HepG2 (cell line): ENCODE results near the gene NLRP12. TPM values are rescaled to one million over a fixed set of nuclear protein-coding genes. Genes with fewer than 3 reads are reported as not detected.
A peak's percentile ranks its signal among the peaks of the same experiment; 100 is the strongest.

Experiments
- AGO1 ChIP-seq: fragments of 200-400 bp; formaldehyde crosslinking; IDR thresholded peaks from 2 replicates; pipeline ENCODE4 v1.6.1; 2017; ENCODE audit warnings: mild to moderate bottlenecking, low read depth, low read length, moderate library complexity; ENCODE audit not compliant: poor library complexity, severe bottlenecking
- BRCA1 ChIP-seq: sonication (generic); formaldehyde crosslinking; IDR thresholded peaks from 2 replicates; pipeline ENCODE4 v1.4.0; 2020; ENCODE audit warnings: missing genetic modification reagents
- FOXK2 ChIP-seq: fragments of 450-650 bp; IDR thresholded peaks from 2 replicates; pipeline ENCODE4 v1.6.1; 2016
- KIAA2018 ChIP-seq: sonication (generic); formaldehyde crosslinking; IDR thresholded peaks from 2 replicates; pipeline ENCODE4 v1.5.0; 2020; ENCODE audit warnings: mild to moderate bottlenecking, missing genetic modification reagents, borderline replicate concordance
- MEIS2 ChIP-seq: sonication (generic); formaldehyde crosslinking; IDR thresholded peaks from 2 replicates; pipeline ENCODE4 v1.9.0; 2021; ENCODE audit warnings: mild to moderate bottlenecking, missing genetic modification reagents
- TBL1XR1 ChIP-seq: fragments of 150-350 bp; IDR thresholded peaks from 2 replicates; pipeline ENCODE4 v1.6.1; 2014; ENCODE audit warnings: borderline replicate concordance, low read length; ENCODE audit not compliant: partially characterized antibody
- ZHX2 ChIP-seq, 2 experiments: sonication (generic) in 1 of 2; formaldehyde crosslinking in 1 of 2; IDR thresholded peaks; 2 replicates each; pipeline versions ENCODE4 v1.6.1 to v1.9.0; 2014 to 2022; ENCODE audit warnings: antibody characterized with exemption in 1 of 2, borderline replicate concordance in 1 of 2, inconsistent platforms in 1 of 2, low read depth in 1 of 2, missing genetic modification reagents in 1 of 2
- ZNF34 ChIP-seq: sonication (generic); formaldehyde crosslinking; IDR thresholded peaks from 2 replicates; pipeline ENCODE4 v1.4.0; 2020; ENCODE audit warnings: mild to moderate bottlenecking, missing genetic modification reagents, borderline replicate concordance
- ZNF468 ChIP-seq: sonication (generic); formaldehyde crosslinking; IDR thresholded peaks from 2 replicates; pipeline ENCODE4 v1.8.0; 2022; ENCODE audit warnings: mild to moderate bottlenecking, moderate library complexity, missing genetic modification reagents
- ZNF564 ChIP-seq: sonication (generic); formaldehyde crosslinking; IDR thresholded peaks from 2 replicates; pipeline ENCODE4 v1.8.1; 2023; ENCODE audit warnings: mild to moderate bottlenecking, missing genetic modification reagents
- polyA plus RNA-seq, 8 experiments: library from polyadenylated mRNA; depleted of rRNA in 3 of 8; stranded (reverse) in 7 of 8; unstranded in 1 of 8; fragments of >200 nt; fragmentation: Illumina TruSeq in 4 of 8; extraction: Trizol in 4 of 8; gene quantifications; 2 replicates each; pipeline versions ENCODE4 v1.2.1 to v1.2.3, GENCODE V29; 2011 to 2016; ENCODE audit warnings: low read depth in 4 of 8, missing spikeins in 1 of 8, mixed read lengths in 1 of 8; ENCODE audit not compliant: insufficient read depth in 1 of 8
- total RNA-seq, 5 experiments: library from RNA; depleted of rRNA; stranded (reverse); fragments of >200 nt; fragmentation: Illumina TruSeq; extraction: Trizol; gene quantifications; 2 replicates each; pipeline ENCODE4 v1.2.3, GENCODE V29; 2016; ENCODE audit warnings: low read depth in 1 of 5
- TF ChIP-seq, protein P1 (sequence below): sonication (generic); formaldehyde crosslinking; IDR thresholded peaks from 2 replicates; pipeline ENCODE4 v1.8.0; 2022; ENCODE audit warnings: low read depth, missing genetic modification reagents

NLRP12 gene
- total and polyA plus RNA-seq, 2 of the 13 experiments (the other 11 are each of a cell fraction or from before 2014, with no cell fraction given) = 0.15 to 0.20 TPM

- 0 out of 2 replicates have a peak, but pooled peaks have one; percentile 63 for TF ChIP-seq KIAA2018 (CRISPR knock-in tag)
- TF ChIP-seq ZHX2 (IDR thresholded peaks at IDR 0.05; ENCODE audit: low read depth) = no peak
- TF ChIP-seq ZHX2 (CRISPR knock-in tag; IDR thresholded peaks at IDR 0.05; ENCODE audit: borderline replicate concordance) = 0 out of 2 replicates have a peak, but pooled peaks have one; percentile 22
- TF ChIP-seq, protein P1, sequence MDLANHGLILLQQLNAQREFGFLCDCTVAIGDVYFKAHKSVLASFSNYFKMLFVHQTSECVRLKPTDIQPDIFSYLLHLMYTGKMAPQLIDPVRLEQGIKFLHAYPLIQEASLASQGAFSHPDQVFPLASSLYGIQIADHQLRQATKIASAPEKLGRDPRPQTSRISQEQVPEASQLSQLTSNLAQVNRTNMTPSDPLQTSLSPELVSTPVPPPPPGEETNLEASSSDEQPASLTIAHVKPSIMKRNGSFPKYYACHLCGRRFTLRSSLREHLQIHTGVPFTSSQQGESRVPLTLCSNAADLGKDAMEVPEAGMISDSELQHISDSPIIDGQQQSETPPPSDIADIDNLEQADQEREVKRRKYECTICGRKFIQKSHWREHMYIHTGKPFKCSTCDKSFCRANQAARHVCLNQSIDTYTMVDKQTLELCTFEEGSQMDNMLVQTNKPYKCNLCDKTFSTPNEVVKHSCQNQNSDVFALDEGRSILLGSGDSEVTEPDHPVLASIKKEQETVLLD (CRISPR knock-in tag) = peak; percentile 72; the same call in 1 of the 2 replicates
- no peak for TF ChIP-seq ZNF564 (CRISPR knock-in tag)
- TF ChIP-seq ZNF468 (CRISPR knock-in tag) = no peak
- TF ChIP-seq BRCA1 (CRISPR knock-in tag) = no peak
- no peak for TF ChIP-seq FOXK2
- peak; percentile 31; the same call in 1 of the 2 replicates for TF ChIP-seq ZNF34 (CRISPR knock-in tag)
- TF ChIP-seq TBL1XR1 = peak; percentile 44
- TF ChIP-seq MEIS2 (CRISPR knock-in tag) = peak; percentile 62
- TF ChIP-seq AGO1 = peak; percentile 48
Observed at GRCh38 chr19:53865918-53866864, 42.1 kb upstream of the NLRP12 start (continued).
